ENCODE results near the gene NKX6-2.
"Not testable (repeated sequence)": the region's sequence is repeated elsewhere in the genome, so short reads cannot be mapped to it uniquely, and the experiment has no call there.

The NKX6-2 gene

GRCh38 chr10:132755166-132755711, 30.7 kb downstream of the NKX6-2 start:
- DNase-seq (ENCODE audit: low spot score): no peak

- DNase-seq (ENCODE audit: low spot score): no peak
These were observed 31.9 kb downstream of the NKX6-2 start for GRCh38 chr10:132754071-132754470.

- no peak for DNase-seq (ENCODE audit: low spot score)
These were observed 32.4 kb downstream of the NKX6-2 start for GRCh38 chr10:132753596-132753995.

- no peak for DNase-seq (ENCODE audit: low spot score)
These were observed 33.0 kb downstream of the NKX6-2 start for GRCh38 chr10:132752961-132753360.

GRCh38 chr10:132752378-132752777, 33.6 kb downstream of the NKX6-2 start:
- DNase-seq (ENCODE audit: low spot score): no peak

GRCh38 chr10:132750936-132751335, 35.0 kb downstream of the NKX6-2 start:
- DNase-seq (ENCODE audit: low spot score): no peak

GRCh38 chr10:132749371-132749795, 36.6 kb downstream of the NKX6-2 start:
- no peak for DNase-seq (ENCODE audit: low spot score)

GRCh38 chr10:132748545-132749370, 37.2 kb downstream of the NKX6-2 start:
- DNase-seq (ENCODE audit: low spot score): no peak

- no peak for DNase-seq (ENCODE audit: low spot score)
These were observed 37.8 kb downstream of the NKX6-2 start for GRCh38 chr10:132748135-132748534.

- DNase-seq (ENCODE audit: low spot score): no peak
These were observed 38.9 kb downstream of the NKX6-2 start for GRCh38 chr10:132746801-132747625.

GRCh38 chr10:132746386-132746785, 39.6 kb downstream of the NKX6-2 start:
- no peak for DNase-seq (ENCODE audit: low spot score)

- DNase-seq (ENCODE audit: low spot score): no peak
These were observed 40.0 kb downstream of the NKX6-2 start for GRCh38 chr10:132745971-132746370.

- DNase-seq (ENCODE audit: low spot score): no peak
These were observed 40.4 kb downstream of the NKX6-2 start for GRCh38 chr10:132745511-132745910.

GRCh38 chr10:132744839-132745238, 41.1 kb downstream of the NKX6-2 start:
- DNase-seq (ENCODE audit: low spot score): no peak

GRCh38 chr10:132743925-132744490, 41.9 kb downstream of the NKX6-2 start:
- no peak for DNase-seq (ENCODE audit: low spot score)

GRCh38 chr10:132743196-132743924, 42.6 kb downstream of the NKX6-2 start:
- not testable (repeated sequence) for DNase-seq (ENCODE audit: low spot score)

- no peak for DNase-seq (ENCODE audit: low spot score)
These were observed 43.1 kb downstream of the NKX6-2 start for GRCh38 chr10:132742837-132743194.

GRCh38 chr10:132742167-132742836, 43.6 kb downstream of the NKX6-2 start:
- DNase-seq (ENCODE audit: low spot score): no peak

- no peak for DNase-seq (ENCODE audit: low spot score)
These were observed 45.4 kb downstream of the NKX6-2 start for GRCh38 chr10:132740588-132740987.

GRCh38 chr10:132739225-132739613, 46.7 kb downstream of the NKX6-2 start:
- DNase-seq (ENCODE audit: low spot score): no peak

Data from left forelimb (tissue), 1 donor.